Activated CD4-positive, alpha-beta T cell treated with anti-CD3 and anti-CD28 coated beads, Interleukin-2, amount 50 U/mL, for 16 hours (primary cell): ENCODE measurements around the gene NDUFB8.
A peak's percentile ranks its signal among the peaks of the same experiment; 100 is the strongest.
"Not testable (repeated sequence)": the region's sequence is repeated elsewhere in the genome, so short reads cannot be mapped to it uniquely, and the experiment has no call there.

Experiments
- DNase-seq: peaks from one replicate; pipeline ENCODE4 v3.0.0-alpha.2; 2020

NDUFB8 gene

GRCh38 chr10:100529475-100530298, at the start of gene NDUFB8:
TSS of gene NDUFB8 (minus strand) at chr10:100529871. CDS start at chr10:100529851, 20 bp downstream.
- peak; percentile 92 for DNase-seq

GRCh38 chr10:100576282-100576635, 46.6 kb upstream of the NDUFB8 start:
- no peak for DNase-seq

- DNase-seq: no peak
Measured at GRCh38 chr10:100575585-100576281, 46.1 kb upstream of the NDUFB8 start.

GRCh38 chr10:100575146-100575545, 45.5 kb upstream of the NDUFB8 start:
- not testable (repeated sequence) for DNase-seq

GRCh38 chr10:100571084-100571856, 41.6 kb upstream of the NDUFB8 start:
- no peak for DNase-seq

GRCh38 chr10:100570506-100570905, 40.8 kb upstream of the NDUFB8 start:
- no peak for DNase-seq

- no peak for DNase-seq
Measured at GRCh38 chr10:100569687-100570481, 40.2 kb upstream of the NDUFB8 start.

- DNase-seq: no peak
Measured at GRCh38 chr10:100568912-100569311, 39.2 kb upstream of the NDUFB8 start.

GRCh38 chr10:100567826-100568225, 38.2 kb upstream of the NDUFB8 start:
- DNase-seq: no peak

GRCh38 chr10:100567249-100567648, 37.6 kb upstream of the NDUFB8 start:
- DNase-seq: no peak

GRCh38 chr10:100566561-100566960, 36.9 kb upstream of the NDUFB8 start:
- DNase-seq: no peak

- DNase-seq: no peak
Measured at GRCh38 chr10:100565206-100565985, 35.7 kb upstream of the NDUFB8 start.

GRCh38 chr10:100562008-100562672, 32.5 kb upstream of the NDUFB8 start:
- DNase-seq: peak; percentile 81

GRCh38 chr10:100561005-100561404, 31.3 kb upstream of the NDUFB8 start:
- no peak for DNase-seq

GRCh38 chr10:100560248-100560647, 30.6 kb upstream of the NDUFB8 start:
- DNase-seq: no peak

GRCh38 chr10:100554902-100555301, 25.2 kb upstream of the NDUFB8 start:
- DNase-seq: no peak

GRCh38 chr10:100553929-100554328, 24.3 kb upstream of the NDUFB8 start:
- DNase-seq: no peak

- DNase-seq: no peak
Measured at GRCh38 chr10:100551738-100552137, 22.1 kb upstream of the NDUFB8 start.

GRCh38 chr10:100551196-100551595, 21.5 kb upstream of the NDUFB8 start:
- no peak for DNase-seq

- no peak for DNase-seq
Measured at GRCh38 chr10:100544950-100545349, 15.3 kb upstream of the NDUFB8 start.

- no peak for DNase-seq
Measured at GRCh38 chr10:100537475-100537874, 7.8 kb upstream of the NDUFB8 start.
